ENCODE data around the gene DDAH1. TPM values are rescaled to one million over a fixed set of nuclear protein-coding genes. Genes with fewer than 3 reads are reported as not detected.
A peak's percentile ranks its signal among the peaks of the same experiment; 100 is the strongest.

The DDAH1 gene
- total RNA-seq, 1 experiment from 2014 or later: 22.8 TPM

DNA sequence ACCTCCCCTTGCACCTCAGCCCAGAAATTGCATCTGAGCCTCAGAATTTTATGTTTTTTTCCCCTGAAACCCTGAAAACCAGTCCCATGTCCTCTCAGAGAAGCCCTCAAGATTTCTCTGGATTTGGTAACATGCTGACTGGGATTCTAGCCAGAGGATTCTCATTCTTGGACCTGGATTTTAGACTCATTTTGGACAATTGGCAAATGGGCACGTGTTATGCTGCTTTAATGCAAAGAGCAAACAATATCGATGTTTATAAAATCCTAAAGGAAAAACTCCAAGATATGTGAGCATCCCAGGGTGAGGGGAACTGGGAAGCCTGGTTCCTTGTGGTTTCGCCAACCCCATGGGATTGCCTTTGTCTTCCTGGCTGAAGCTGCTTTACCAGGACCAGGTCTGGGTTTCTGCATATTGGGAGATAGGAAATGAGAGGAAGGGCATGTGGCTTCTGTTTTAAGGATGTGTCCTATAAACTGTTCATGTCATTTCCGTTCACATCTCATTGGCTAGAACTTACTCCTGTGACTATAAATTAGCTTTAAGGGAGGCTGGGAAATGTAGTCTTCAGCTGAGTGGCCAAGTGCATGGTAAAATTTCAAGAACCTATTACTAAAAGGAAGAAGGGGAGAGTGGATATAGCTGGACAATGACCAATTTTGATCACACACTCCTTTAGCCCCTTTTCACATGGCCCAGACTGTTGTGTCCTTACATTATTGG, 161.4 kb downstream of the DDAH1 start:
- H3K4me3 Mint-ChIP-seq: no peak overlapping the region
- ChIA-PET CTCF (no interaction called here), POLR2A (no interaction called here)
- no peak overlapping the region for H3K27ac Mint-ChIP-seq
- no peak for DNase-seq (ENCODE audit: low spot score)
- TF ChIP-seq ZNF423 (CRISPR knock-in tag; IDR thresholded peaks at IDR 0.05) (no peak), NFYB (CRISPR knock-in tag; conservative IDR thresholded peaks at IDR 0.05; ENCODE audit: low read depth) (peak; percentile 49; the same call in 1 of the 2 replicates), CREB1 (CRISPR knock-in tag; IDR thresholded peaks at IDR 0.05) (no peak), TEAD1 (CRISPR knock-in tag; IDR thresholded peaks at IDR 0.05) (no peak)
- TF ChIP-seq, protein P1, sequence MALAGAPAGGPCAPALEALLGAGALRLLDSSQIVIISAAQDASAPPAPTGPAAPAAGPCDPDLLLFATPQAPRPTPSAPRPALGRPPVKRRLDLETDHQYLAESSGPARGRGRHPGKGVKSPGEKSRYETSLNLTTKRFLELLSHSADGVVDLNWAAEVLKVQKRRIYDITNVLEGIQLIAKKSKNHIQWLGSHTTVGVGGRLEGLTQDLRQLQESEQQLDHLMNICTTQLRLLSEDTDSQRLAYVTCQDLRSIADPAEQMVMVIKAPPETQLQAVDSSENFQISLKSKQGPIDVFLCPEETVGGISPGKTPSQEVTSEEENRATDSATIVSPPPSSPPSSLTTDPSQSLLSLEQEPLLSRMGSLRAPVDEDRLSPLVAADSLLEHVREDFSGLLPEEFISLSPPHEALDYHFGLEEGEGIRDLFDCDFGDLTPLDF (CRISPR knock-in tag; IDR thresholded peaks at IDR 0.05): no peak
- TF ChIP-seq, protein P2, sequence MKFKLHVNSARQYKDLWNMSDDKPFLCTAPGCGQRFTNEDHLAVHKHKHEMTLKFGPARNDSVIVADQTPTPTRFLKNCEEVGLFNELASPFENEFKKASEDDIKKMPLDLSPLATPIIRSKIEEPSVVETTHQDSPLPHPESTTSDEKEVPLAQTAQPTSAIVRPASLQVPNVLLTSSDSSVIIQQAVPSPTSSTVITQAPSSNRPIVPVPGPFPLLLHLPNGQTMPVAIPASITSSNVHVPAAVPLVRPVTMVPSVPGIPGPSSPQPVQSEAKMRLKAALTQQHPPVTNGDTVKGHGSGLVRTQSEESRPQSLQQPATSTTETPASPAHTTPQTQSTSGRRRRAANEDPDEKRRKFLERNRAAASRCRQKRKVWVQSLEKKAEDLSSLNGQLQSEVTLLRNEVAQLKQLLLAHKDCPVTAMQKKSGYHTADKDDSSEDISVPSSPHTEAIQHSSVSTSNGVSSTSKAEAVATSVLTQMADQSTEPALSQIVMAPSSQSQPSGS (CRISPR knock-in tag; IDR thresholded peaks at IDR 0.05; ENCODE audit: borderline replicate concordance, low read depth): no peak
- H3K36me3 Mint-ChIP-seq: no peaks in the 10 kb centered on the region
- no peaks in the 10 kb centered on the region for H3K9me3 Mint-ChIP-seq
- peaks cover 9% of the 10 kb centered on the region for H3K4me1 Mint-ChIP-seq
- H3K27me3 Mint-ChIP-seq (ENCODE audit: low read depth): peaks cover 3% of the 10 kb centered on the region; the same call in 1 of the 2 replicates
- ATAC-seq: no peak

DNA sequence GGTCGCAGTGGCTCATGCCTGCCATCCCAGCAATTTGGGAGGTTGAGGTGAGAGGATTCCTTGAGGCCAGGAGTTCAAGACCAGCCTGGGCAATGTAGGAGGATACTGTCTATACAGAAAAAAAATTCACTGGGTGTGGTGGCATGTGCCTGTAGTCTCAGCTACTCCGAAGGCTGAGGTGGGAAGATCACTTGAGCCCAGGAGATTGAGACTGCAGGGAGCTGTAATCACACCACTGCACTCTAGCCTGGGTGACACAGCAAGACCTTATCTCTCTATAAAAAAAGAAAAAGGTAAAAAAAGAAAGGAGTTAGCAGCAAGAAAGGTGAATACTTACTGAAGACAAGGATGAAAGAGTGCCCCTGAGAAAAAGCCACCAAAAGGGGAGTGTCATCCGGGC, 164.8 kb downstream of the DDAH1 start:
- Mint-ChIP-seq H3K9me3 (no peaks in the 10 kb centered on the region), H3K36me3 (no peaks in the 10 kb centered on the region), H3K27ac (no peak overlapping the region), H3K4me1 (peaks cover 9% of the 10 kb centered on the region), H3K27me3 (ENCODE audit: low read depth) (peaks cover 3% of the 10 kb centered on the region; the same call in 1 of the 2 replicates), H3K4me3 (no peak overlapping the region)
- no peak for ATAC-seq
- no peak for DNase-seq (ENCODE audit: low spot score)
- ChIA-PET POLR2A (no interaction called here), CTCF (no interaction called here)
- TF ChIP-seq, protein P3, sequence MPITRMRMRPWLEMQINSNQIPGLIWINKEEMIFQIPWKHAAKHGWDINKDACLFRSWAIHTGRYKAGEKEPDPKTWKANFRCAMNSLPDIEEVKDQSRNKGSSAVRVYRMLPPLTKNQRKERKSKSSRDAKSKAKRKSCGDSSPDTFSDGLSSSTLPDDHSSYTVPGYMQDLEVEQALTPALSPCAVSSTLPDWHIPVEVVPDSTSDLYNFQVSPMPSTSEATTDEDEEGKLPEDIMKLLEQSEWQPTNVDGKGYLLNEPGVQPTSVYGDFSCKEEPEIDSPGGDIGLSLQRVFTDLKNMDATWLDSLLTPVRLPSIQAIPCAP (CRISPR knock-in tag; IDR thresholded peaks at IDR 0.05): no peak
- TF ChIP-seq, protein P4, sequence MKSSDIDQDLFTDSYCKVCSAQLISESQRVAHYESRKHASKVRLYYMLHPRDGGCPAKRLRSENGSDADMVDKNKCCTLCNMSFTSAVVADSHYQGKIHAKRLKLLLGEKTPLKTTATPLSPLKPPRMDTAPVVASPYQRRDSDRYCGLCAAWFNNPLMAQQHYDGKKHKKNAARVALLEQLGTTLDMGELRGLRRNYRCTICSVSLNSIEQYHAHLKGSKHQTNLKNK (CRISPR knock-in tag; IDR thresholded peaks at IDR 0.05): no peak
- TF ChIP-seq TEAD4 (CRISPR knock-in tag; IDR thresholded peaks at IDR 0.05) (no peak), PRRX2 (CRISPR knock-in tag; IDR thresholded peaks at IDR 0.05) (no peak), ZNF423 (CRISPR knock-in tag; IDR thresholded peaks at IDR 0.05) (no peak), MXD4 (CRISPR knock-in tag; IDR thresholded peaks at IDR 0.05; ENCODE audit: borderline replicate concordance) (no peak), ZNF138 (CRISPR knock-in tag; conservative IDR thresholded peaks at IDR 0.05) (no peak), TEAD1 (CRISPR knock-in tag; IDR thresholded peaks at IDR 0.05) (no peak), GABPB1 (CRISPR knock-in tag; IDR thresholded peaks at IDR 0.05) (no peak), KAT7 (CRISPR knock-in tag; IDR thresholded peaks at IDR 0.05; ENCODE audit: borderline replicate concordance) (no peak), ESRRA (CRISPR knock-in tag; IDR thresholded peaks at IDR 0.05; ENCODE audit: borderline replicate concordance) (no peak), NR2C2 (CRISPR knock-in tag; IDR thresholded peaks at IDR 0.05) (no peak), TCF7 (CRISPR knock-in tag; IDR thresholded peaks at IDR 0.05; ENCODE audit: low read depth) (no peak), SMAD4 (CRISPR knock-in tag; IDR thresholded peaks at IDR 0.05) (no peak)
- TF ChIP-seq, protein P5, sequence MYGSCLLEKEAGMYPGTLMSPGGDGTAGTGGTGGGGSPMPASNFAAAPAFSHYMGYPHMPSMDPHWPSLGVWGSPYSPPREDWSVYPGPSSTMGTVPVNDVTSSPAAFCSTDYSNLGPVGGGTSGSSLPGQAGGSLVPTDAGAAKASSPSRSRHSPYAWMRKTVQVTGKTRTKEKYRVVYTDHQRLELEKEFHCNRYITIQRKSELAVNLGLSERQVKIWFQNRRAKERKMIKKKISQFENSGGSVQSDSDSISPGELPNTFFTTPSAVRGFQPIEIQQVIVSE (CRISPR knock-in tag; IDR thresholded peaks at IDR 0.05; ENCODE audit: borderline replicate concordance): no peak
- TF ChIP-seq, protein P6, sequence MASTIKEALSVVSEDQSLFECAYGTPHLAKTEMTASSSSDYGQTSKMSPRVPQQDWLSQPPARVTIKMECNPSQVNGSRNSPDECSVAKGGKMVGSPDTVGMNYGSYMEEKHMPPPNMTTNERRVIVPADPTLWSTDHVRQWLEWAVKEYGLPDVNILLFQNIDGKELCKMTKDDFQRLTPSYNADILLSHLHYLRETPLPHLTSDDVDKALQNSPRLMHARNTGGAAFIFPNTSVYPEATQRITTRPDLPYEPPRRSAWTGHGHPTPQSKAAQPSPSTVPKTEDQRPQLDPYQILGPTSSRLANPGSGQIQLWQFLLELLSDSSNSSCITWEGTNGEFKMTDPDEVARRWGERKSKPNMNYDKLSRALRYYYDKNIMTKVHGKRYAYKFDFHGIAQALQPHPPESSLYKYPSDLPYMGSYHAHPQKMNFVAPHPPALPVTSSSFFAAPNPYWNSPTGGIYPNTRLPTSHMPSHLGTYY (CRISPR knock-in tag; IDR thresholded peaks at IDR 0.05): no peak
- TF ChIP-seq, protein P2 (CRISPR knock-in tag; IDR thresholded peaks at IDR 0.05; ENCODE audit: borderline replicate concordance, low read depth): no peak

All from WTC11 (cell line).